Airway epithelial cell (primary cell): ENCODE measurements around the gene OR2H1. TPM values are rescaled to one million over a fixed set of nuclear protein-coding genes. Genes with fewer than 3 reads are reported as not detected.

Experiments used
- total RNA-seq: library from RNA; depleted of rRNA; stranded (reverse); fragments of >200 nt; gene quantifications from 2 replicates; pipeline ENCODE4 v1.2.3, GENCODE V29; 2015

The OR2H1 gene
- total RNA-seq = not detected in 2 replicates

GRCh38 chr6:29456971-29457370, at the start of gene OR2H1, which contains the start of gene OR11A1:
OR2H1 (plus strand) TSS chr6:29457155; CDS start chr6:29461770, 4,615 bp downstream.
OR11A1 (minus strand) TSS chr6:29457071; CDS start chr6:29427641, 29,430 bp downstream.

GRCh38 chr6:29414588-29414987, 42.4 kb upstream of the OR2H1 start, which contains the start of gene OR12D1:
OR12D1 (plus strand) TSS chr6:29414928.

GRCh38 chr6:29439006-29439405, 17.9 kb upstream of the OR2H1 start, which contains the start of gene OR10C1:
OR10C1 (plus strand) TSS chr6:29439306; CDS start chr6:29440016, 710 bp downstream.

GRCh38 chr6:29487660-29488059, 30.7 kb downstream of the OR2H1 start, which contains the start of gene MAS1L:
MAS1L (minus strand) TSS chr6:29487956; CDS start chr6:29487902, 54 bp downstream.

Other genes starting within 250 kb of the OR2H1 start
- not detected in 2 replicates for gene OR14J1, start 155.5 kb upstream of the OR2H1 start, total RNA-seq
- not detected in 2 replicates for gene OR5V1, start 88.3 kb upstream of the OR2H1 start, total RNA-seq
- not detected in 2 replicates for gene OR12D3, start 81.9 kb upstream of the OR2H1 start, total RNA-seq
- not detected in 2 replicates for gene OR12D2, start 61.5 kb upstream of the OR2H1 start, total RNA-seq
- gene OR12D1, start 42.2 kb upstream of the OR2H1 start, total RNA-seq = not detected in 2 replicates
- not detected in 2 replicates for gene OR10C1, start 17.8 kb upstream of the OR2H1 start, total RNA-seq
- gene OR11A1, start 84 bp upstream of the OR2H1 start, total RNA-seq = not detected in 2 replicates
- gene MAS1L, start 30.8 kb downstream of the OR2H1 start, total RNA-seq = not detected in 2 replicates
- not detected in 2 replicates for gene UBD, start 102.6 kb downstream of the OR2H1 start, total RNA-seq
- gene OR2H2, start 128.0 kb downstream of the OR2H1 start, total RNA-seq = not detected in 2 replicates
- gene GABBR1, start 176.0 kb downstream of the OR2H1 start, total RNA-seq = 4.4 and 4.8 TPM in 2 replicates
- gene MOG, start 199.9 kb downstream of the OR2H1 start, total RNA-seq = not detected in 2 replicates
- 0.42 and 1.3 TPM in 2 replicates for gene ZFP57, start 224.0 kb downstream of the OR2H1 start, total RNA-seq